ENCODE data around the gene LRCOL1.
"Not testable (repeated sequence)": the region's sequence is repeated elsewhere in the genome, so short reads cannot be mapped to it uniquely, and the experiment has no call there.

The LRCOL1 gene

GRCh38 chr12:132600048-132601032, 10.0 kb downstream of the LRCOL1 start:
- peak; percentile 87 for DNase-seq

- not testable (repeated sequence) for DNase-seq
These were observed 10.9 kb downstream of the LRCOL1 start for GRCh38 chr12:132599502-132599901.

- DNase-seq = peak; percentile 78
These were observed 12.8 kb downstream of the LRCOL1 start for GRCh38 chr12:132597333-132598316.

GRCh38 chr12:132596016-132596415, 14.4 kb downstream of the LRCOL1 start:
- no peak for DNase-seq

GRCh38 chr12:132595183-132595582, 15.2 kb downstream of the LRCOL1 start:
- no peak for DNase-seq

- peak; percentile 98 for DNase-seq
These were observed 16.4 kb downstream of the LRCOL1 start for GRCh38 chr12:132593938-132594358.

- DNase-seq = peak; percentile 59
These were observed 16.9 kb downstream of the LRCOL1 start for GRCh38 chr12:132593521-132593920.

GRCh38 chr12:132593071-132593470, 17.3 kb downstream of the LRCOL1 start:
- no peak for DNase-seq

- DNase-seq = no peak
These were observed 18.0 kb downstream of the LRCOL1 start for GRCh38 chr12:132592282-132592970.

GRCh38 chr12:132591107-132591935, 19.1 kb downstream of the LRCOL1 start:
- DNase-seq = no peak

GRCh38 chr12:132588821-132589669, 21.3 kb downstream of the LRCOL1 start:
- DNase-seq = no peak

- no peak for DNase-seq
These were observed 22.1 kb downstream of the LRCOL1 start for GRCh38 chr12:132588319-132588718.

GRCh38 chr12:132587781-132588180, 22.6 kb downstream of the LRCOL1 start:
- DNase-seq = no peak

- no peak for DNase-seq
These were observed 23.5 kb downstream of the LRCOL1 start for GRCh38 chr12:132586929-132587328.

GRCh38 chr12:132585177-132585576, 25.2 kb downstream of the LRCOL1 start:
- no peak for DNase-seq

- no peak for DNase-seq
These were observed 26.0 kb downstream of the LRCOL1 start for GRCh38 chr12:132584429-132584828.

GRCh38 chr12:132583736-132584135, 26.6 kb downstream of the LRCOL1 start:
- no peak for DNase-seq

GRCh38 chr12:132583411-132583710, 27.0 kb downstream of the LRCOL1 start:
- DNase-seq = no peak

GRCh38 chr12:132582582-132583410, 27.6 kb downstream of the LRCOL1 start:
- DNase-seq = no peak

GRCh38 chr12:132582058-132582420, 28.3 kb downstream of the LRCOL1 start:
- DNase-seq = no peak

Measured in NCI-H146 (cell line).